A673 (cell line): ENCODE results near the gene SPATA25.

Experiments used
- CTCF ChIP-seq: fragments of 300-800, 200-600 bp; sonication (generic); conservative IDR thresholded peaks from 2 replicates; pipeline ENCODE4 v1.5.1; 2017; ENCODE audit warnings: low read depth, mild to moderate bottlenecking, antibody characterized with exemption, low read length, moderate library complexity, mixed read lengths
- EZH2 ChIP-seq: fragments of 200-600 bp; sonication (generic); IDR thresholded peaks from 2 replicates; pipeline ENCODE4 v1.6.1; 2017; ENCODE audit warnings: borderline replicate concordance, low read depth, mild to moderate bottlenecking, mixed read lengths, antibody characterized with exemption, low read length; ENCODE audit not compliant: poor library complexity, severe bottlenecking

GRCh38 chr20:45890077-45890984, 2.9 kb upstream of the SPATA25 start:
- TF ChIP-seq CTCF (peak; percentile 69), EZH2 (no peak)
